ENCODE results near the gene WDR59.

WDR59 gene

DNA sequence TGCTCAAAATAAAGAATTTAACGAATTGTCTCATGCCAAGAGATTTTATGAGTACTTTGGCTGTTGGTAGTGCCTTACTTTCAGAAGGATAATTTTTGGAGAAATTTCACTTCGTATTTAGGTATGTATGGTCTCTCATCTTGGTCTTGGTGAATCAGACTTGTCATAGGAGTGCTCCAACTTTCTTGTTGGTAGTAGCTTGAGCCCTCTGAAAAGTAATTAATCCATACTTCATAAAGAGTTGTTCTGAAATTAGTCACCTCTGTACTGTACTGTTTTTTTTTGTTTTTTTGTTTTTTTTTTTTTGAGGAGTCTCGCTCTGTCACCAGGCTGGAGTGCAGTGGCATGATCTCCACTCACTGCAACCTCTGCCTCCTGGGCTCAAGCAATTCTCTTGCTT is 25.5 kb upstream of the WDR59 start:
- FAIRE-seq (no peak), DNase-seq (ENCODE audit: insufficient read length, low spot score) (no peak)
- TF ChIP-seq, protein P1, sequence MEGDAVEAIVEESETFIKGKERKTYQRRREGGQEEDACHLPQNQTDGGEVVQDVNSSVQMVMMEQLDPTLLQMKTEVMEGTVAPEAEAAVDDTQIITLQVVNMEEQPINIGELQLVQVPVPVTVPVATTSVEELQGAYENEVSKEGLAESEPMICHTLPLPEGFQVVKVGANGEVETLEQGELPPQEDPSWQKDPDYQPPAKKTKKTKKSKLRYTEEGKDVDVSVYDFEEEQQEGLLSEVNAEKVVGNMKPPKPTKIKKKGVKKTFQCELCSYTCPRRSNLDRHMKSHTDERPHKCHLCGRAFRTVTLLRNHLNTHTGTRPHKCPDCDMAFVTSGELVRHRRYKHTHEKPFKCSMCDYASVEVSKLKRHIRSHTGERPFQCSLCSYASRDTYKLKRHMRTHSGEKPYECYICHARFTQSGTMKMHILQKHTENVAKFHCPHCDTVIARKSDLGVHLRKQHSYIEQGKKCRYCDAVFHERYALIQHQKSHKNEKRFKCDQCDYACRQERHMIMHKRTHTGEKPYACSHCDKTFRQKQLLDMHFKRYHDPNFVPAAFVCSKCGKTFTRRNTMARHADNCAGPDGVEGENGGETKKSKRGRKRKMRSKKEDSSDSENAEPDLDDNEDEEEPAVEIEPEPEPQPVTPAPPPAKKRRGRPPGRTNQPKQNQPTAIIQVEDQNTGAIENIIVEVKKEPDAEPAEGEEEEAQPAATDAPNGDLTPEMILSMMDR (IDR thresholded peaks at IDR 0.05; ENCODE audit: insufficient read depth, missing control alignments) = no peak

DNA sequence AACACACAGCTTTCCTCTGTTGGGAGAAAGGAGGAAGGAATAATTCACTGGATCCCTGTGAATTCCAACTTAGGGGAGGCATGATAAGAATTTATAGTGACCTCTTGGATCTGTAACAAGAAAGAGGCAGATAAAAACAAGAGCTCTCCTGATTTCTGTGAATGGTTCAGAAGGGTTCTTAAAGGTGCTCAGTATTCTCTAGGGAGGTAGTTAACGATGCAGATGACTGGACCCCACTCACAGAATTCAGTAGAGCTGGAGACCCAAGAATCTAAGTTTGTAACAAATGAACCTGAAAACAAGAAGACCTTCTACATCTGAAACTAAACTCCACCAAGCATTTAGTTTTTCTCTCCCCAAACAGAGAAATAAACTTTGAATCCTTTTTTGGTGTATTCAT is 22.5 kb upstream of the WDR59 start:
- FAIRE-seq (no peak), DNase-seq (ENCODE audit: insufficient read length, low spot score) (no peak)
- TF ChIP-seq, protein P1 (IDR thresholded peaks at IDR 0.05; ENCODE audit: insufficient read depth, missing control alignments) = no peak

DNA sequence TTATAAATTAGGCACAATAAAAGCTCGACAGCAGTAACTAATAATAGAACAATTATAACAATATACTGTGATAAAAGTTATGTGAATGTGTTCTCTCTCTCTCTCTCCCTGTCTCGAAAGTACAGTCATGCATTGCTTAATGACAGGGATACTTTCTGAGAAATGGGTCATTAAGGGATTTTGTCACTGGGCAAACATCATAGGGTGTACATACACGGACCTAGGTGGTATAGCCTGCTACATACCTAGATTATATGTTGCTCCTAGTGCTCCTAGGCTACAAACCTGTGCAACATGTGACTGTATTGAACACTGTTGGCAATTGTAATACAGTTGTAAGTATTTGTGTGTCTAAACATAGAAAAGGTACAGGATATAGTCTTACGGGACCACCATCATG is 20.8 kb upstream of the WDR59 start:
- DNase-seq (ENCODE audit: insufficient read length, low spot score) = no peak
- FAIRE-seq = no peak
- TF ChIP-seq, protein P1 (IDR thresholded peaks at IDR 0.05; ENCODE audit: insufficient read depth, missing control alignments) = no peak

GRCh38 chr16:75004460-75004859 is 19.5 kb upstream of the WDR59 start:
- FAIRE-seq (no peak), DNase-seq (ENCODE audit: insufficient read length, low spot score) (no peak)
- TF ChIP-seq, protein P1 (IDR thresholded peaks at IDR 0.05; ENCODE audit: insufficient read depth, missing control alignments) = no peak

DNA sequence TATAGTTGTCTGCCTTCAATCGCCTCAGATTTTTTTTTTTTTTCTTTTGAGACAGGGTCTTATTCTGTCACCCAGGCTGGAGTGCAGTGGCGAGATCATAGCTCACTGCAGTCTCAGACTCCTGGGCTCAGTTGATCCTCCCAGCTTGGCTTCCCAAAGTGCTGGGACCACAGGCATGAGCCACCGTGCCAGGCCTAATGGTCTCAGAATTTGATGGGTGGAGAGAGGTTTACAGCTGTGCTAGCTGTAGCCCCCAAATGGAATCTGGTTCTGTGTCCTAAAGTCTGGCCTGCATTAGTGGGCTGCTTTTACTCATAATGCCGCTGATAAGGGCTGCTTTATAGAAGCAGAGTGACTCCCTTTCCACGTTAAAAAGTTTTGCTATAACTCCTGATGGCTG is 19.0 kb upstream of the WDR59 start:
- TF ChIP-seq, protein P1 (IDR thresholded peaks at IDR 0.05; ENCODE audit: insufficient read depth, missing control alignments) = no peak
- FAIRE-seq = no peak

GRCh38 chr16:75002474-75002873 is 17.6 kb upstream of the WDR59 start:
- DNase-seq (ENCODE audit: insufficient read length, low spot score) = no peak
- TF ChIP-seq, protein P1 (IDR thresholded peaks at IDR 0.05; ENCODE audit: insufficient read depth, missing control alignments) = no peak
- no peak for FAIRE-seq

More for the DNA sequence above, 19.0 kb upstream of the WDR59 start:
- DNase-seq (ENCODE audit: insufficient read length, low spot score) = no peak

- no peak for FAIRE-seq
- TF ChIP-seq, protein P1 (IDR thresholded peaks at IDR 0.05; ENCODE audit: insufficient read depth, missing control alignments) = no peak
- DNase-seq (ENCODE audit: insufficient read length, low spot score) = no peak
These were observed 15.7 kb upstream of the WDR59 start for GRCh38 chr16:75000481-75001081.

Data from D721Med (cell line).